Peyer's patch (tissue), 4 donors: ENCODE measurements around the gene PLPPR5.

Experiments
- POLR2A ChIP-seq, 2 donors: fragments of 450-650 bp; IDR thresholded peaks; one replicate each; pipeline ENCODE4 v1.5.1; 2017; ENCODE audit warnings: antibody characterized with exemption in 2 of 2, mild to moderate bottlenecking in 2 of 2, moderate library complexity in 2 of 2
- TF ChIP-seq, protein P1 (sequence below), 6 experiments: fragments of 450-650 bp in 4 of 6; fragments of 200-600 bp in 2 of 6; sonication (generic) in 1 of 6; IDR thresholded peaks; one replicate each; pipeline ENCODE4 v1.5.1; 2017 to 2019; ENCODE audit warnings: antibody characterized with exemption in 6 of 6, mild to moderate bottlenecking in 3 of 6, moderate library complexity in 1 of 6

DNA sequence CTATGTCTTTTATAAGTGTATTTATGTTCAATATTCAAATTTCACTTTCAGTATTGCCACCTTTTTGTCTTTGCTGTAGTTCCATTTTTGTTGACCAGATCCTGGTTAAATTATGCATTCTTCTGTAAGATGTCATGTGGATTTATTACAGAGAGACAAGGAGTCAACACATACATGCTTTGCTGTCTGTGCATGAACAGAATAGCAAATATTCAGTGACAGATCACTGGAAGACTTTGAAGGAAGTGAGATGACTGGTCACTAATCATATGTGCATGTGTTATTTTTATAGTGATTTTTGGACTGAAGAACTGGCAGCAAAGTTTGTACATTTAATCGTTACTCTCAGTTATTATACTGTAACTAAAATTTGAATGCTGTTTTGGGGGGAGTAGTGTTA lies 117.2 kb downstream of the PLPPR5 start:
- TF ChIP-seq POLR2A (IDR thresholded peaks at IDR 0.05), result no peak
- TF ChIP-seq, protein P1, sequence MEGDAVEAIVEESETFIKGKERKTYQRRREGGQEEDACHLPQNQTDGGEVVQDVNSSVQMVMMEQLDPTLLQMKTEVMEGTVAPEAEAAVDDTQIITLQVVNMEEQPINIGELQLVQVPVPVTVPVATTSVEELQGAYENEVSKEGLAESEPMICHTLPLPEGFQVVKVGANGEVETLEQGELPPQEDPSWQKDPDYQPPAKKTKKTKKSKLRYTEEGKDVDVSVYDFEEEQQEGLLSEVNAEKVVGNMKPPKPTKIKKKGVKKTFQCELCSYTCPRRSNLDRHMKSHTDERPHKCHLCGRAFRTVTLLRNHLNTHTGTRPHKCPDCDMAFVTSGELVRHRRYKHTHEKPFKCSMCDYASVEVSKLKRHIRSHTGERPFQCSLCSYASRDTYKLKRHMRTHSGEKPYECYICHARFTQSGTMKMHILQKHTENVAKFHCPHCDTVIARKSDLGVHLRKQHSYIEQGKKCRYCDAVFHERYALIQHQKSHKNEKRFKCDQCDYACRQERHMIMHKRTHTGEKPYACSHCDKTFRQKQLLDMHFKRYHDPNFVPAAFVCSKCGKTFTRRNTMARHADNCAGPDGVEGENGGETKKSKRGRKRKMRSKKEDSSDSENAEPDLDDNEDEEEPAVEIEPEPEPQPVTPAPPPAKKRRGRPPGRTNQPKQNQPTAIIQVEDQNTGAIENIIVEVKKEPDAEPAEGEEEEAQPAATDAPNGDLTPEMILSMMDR (IDR thresholded peaks at IDR 0.05), result no peak
